Kidney epithelial cell (primary cell): ENCODE data around the gene ZBTB45. TPM values are rescaled to one million over a fixed set of nuclear protein-coding genes. Genes with fewer than 3 reads are reported as not detected.
"Not testable (repeated sequence)": the region's sequence is repeated elsewhere in the genome, so short reads cannot be mapped to it uniquely, and the experiment has no call there.

Experiments used
- DNase-seq: peaks from one replicate; pipeline ENCODE4 v3.0.0-alpha.2; 2010; ENCODE audit warnings: low read depth
- H3K27me3 ChIP-seq: 2 replicates; pipeline ENCODE4 v1.6.0; 2011; ENCODE audit warnings: low read length; ENCODE audit not compliant: control insufficient read depth, insufficient read depth
- H3K36me3 ChIP-seq: 2 replicates; pipeline ENCODE4 v1.5.1; 2011; ENCODE audit warnings: low read length; ENCODE audit not compliant: control insufficient read depth, insufficient read depth
- H3K4me3 ChIP-seq: 2 replicates; pipeline ENCODE4 v1.5.1; 2011; ENCODE audit warnings: low read depth, mild to moderate bottlenecking, control low read depth, low read length
- total RNA-seq: library from RNA; depleted of rRNA; stranded (reverse); fragments of >200 nt; gene quantifications from 2 replicates; pipeline ENCODE4 v1.2.3, GENCODE V29; 2015
- TF ChIP-seq, protein P1 (sequence below): IDR thresholded peaks from 2 replicates; pipeline ENCODE4 v1.5.1; 2011; ENCODE audit warnings: mild to moderate bottlenecking, moderate library complexity, low read length, control low read depth, inconsistent platforms; ENCODE audit not compliant: insufficient read depth, poor library complexity, severe bottlenecking

ZBTB45 gene
- total RNA-seq, 1 donor from 2014 or later: 16.2 TPM

DNA sequence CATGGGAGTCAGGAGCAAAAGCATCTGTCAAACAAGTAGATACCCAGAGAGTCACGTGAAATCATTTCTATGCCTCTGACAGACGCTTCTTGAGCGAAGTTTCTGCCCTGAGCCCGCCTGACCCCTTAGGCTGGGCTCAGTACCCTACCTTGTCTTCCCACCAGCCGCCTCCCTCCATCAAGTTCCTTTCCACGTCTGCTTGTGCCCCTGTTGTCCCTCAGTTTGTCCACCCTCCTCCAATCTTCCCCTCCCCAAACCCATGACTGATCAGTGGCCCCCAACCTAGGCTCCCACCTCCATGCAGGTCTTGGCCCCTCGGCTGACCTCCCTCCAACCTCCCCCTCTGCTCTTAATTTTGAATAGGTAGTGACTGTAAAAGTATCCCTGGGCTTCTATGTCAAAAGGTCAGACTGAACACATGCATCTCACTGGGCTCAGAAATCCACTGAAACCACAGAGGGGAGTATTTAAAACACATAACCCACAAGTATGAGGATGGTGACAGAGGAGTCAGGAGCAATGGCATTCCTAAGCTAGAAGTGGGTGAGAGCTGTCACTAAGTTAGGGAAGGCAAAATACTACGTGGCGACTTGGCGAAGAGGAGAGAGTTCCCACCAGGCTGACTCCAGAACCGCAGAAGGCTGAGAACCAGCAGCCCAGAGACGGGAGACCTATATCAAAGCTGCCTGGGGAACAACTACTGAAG is 45.2 kb downstream of the ZBTB45 start:
- TF ChIP-seq, protein P1, sequence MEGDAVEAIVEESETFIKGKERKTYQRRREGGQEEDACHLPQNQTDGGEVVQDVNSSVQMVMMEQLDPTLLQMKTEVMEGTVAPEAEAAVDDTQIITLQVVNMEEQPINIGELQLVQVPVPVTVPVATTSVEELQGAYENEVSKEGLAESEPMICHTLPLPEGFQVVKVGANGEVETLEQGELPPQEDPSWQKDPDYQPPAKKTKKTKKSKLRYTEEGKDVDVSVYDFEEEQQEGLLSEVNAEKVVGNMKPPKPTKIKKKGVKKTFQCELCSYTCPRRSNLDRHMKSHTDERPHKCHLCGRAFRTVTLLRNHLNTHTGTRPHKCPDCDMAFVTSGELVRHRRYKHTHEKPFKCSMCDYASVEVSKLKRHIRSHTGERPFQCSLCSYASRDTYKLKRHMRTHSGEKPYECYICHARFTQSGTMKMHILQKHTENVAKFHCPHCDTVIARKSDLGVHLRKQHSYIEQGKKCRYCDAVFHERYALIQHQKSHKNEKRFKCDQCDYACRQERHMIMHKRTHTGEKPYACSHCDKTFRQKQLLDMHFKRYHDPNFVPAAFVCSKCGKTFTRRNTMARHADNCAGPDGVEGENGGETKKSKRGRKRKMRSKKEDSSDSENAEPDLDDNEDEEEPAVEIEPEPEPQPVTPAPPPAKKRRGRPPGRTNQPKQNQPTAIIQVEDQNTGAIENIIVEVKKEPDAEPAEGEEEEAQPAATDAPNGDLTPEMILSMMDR: no peak
- DNase-seq: no peak
- H3K36me3 ChIP-seq: no peaks in the 10 kb centered on the region
- no peak overlapping the region for H3K4me3 ChIP-seq
- no peaks in the 10 kb centered on the region for H3K27me3 ChIP-seq

DNA sequence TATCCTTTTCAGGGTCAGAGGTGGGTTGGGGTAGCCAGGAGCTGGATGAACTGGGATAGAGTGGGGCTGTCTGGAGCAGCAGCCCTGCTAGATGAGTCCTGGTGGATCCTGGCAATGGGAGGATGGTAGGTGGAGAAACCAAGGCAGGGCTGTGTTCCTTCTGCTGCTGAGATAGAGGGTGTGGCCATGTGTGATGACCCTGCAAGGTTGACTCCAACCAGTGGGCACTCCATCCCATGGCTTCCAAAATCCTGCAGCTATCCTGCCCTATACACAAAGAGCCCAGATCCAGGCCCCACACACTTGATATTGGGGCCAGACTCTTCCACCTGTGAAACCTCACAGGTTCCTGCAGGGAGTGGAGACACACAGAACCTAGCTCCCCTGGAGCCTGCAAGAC is 45.8 kb downstream of the ZBTB45 start:
- no peak for DNase-seq
- no peak overlapping the region for H3K4me3 ChIP-seq
- H3K27me3 ChIP-seq: no peaks in the 10 kb centered on the region
- TF ChIP-seq, protein P1: no peak
- H3K36me3 ChIP-seq: no peaks in the 10 kb centered on the region

DNA sequence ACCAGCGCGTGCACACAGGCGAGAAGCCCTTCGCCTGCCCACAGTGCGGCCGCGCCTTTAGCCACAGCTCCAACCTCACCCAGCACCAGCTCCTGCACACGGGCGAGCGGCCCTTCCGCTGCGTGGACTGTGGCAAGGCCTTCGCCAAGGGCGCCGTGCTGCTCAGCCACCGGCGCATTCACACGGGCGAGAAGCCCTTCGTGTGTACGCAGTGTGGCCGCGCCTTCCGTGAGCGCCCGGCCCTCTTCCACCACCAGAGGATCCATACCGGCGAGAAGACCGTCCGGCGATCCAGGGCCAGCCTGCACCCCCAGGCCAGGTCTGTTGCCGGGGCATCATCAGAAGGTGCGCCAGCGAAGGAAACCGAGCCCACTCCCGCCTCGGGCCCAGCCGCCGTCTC is 47.9 kb downstream of the ZBTB45 start:
- no peak overlapping the region for H3K4me3 ChIP-seq
- no peak for DNase-seq
- no peaks in the 10 kb centered on the region for H3K36me3 ChIP-seq
- H3K27me3 ChIP-seq: no peaks in the 10 kb centered on the region
- TF ChIP-seq, protein P1: no peak

DNA sequence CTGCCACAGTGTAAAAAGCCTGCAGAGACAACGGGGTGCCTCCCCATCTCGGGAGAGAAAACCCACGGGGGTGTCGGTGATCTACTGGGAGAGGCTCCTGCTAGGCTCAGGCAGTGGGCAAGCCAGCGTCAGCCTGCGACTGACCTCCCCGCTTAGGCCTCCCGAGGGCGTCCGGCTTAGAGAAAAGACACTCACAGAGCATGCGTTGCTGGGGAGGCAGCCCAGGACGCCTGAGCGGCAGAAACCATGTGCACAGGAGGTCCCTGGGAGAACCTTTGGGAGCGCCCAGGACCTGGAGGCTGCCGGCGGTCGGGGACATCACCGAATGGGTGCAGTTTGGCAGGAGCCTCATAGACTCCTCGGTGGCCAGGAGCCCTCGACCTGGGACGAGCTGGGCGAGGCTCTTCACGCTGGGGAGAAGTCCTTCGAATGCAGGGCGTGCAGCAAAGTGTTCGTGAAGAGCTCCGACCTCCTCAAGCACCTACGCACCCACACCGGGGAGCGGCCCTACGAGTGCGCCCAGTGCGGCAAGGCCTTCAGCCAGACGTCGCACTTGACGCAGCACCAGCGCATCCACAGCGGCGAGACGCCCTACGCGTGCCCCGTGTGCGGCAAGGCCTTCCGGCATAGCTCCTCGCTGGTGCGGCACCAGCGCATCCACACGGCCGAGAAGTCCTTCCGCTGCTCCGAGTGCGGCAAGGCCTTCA is 48.6 kb downstream of the ZBTB45 start:
- H3K27me3 ChIP-seq, H3K4me3 ChIP-seq, H3K36me3 ChIP-seq, DNase-seq: not testable (repeated sequence)

DNA sequence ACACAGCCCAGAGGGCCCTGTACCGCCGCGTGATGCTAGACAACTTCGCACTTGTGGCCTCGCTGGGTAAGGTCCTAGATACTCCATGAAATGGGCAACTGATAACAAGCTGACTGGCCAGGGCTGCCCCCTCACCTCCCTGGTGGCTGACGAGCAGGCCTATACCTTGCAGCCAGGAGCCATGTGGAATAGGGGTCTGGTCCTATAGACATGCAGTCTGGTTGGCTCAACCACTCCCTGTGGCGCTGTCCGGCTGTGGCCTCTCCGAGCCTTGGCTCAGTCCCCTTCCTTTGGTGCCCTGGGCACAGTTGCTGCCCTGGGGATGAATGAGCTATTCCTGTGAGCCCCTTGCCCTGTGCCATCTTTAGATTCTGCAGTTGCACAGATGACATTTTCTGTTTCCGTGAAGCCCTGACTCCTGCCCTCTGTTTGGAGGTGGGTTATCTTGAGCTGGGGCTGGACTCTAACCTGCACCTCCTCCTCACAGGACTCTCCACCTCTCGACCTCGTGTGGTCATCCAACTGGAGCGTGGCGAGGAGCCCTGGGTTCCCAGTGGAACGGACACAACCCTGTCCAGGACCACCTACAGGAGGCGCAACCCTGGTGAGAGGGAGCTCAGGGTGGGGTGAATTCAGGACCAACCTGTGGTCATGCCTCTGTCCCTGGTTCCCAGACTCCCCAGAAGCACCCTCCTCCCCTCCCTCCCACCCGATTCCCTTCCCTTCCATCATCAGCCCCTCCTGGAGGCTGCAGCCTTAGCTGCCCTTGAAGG is 50.2 kb downstream of the ZBTB45 start:
- TF ChIP-seq, protein P1: no peak
- Histone ChIP-seq H3K36me3 (no peaks in the 10 kb centered on the region), H3K4me3 (no peak overlapping the region), H3K27me3 (no peaks in the 10 kb centered on the region)
- no peak for DNase-seq

DNA sequence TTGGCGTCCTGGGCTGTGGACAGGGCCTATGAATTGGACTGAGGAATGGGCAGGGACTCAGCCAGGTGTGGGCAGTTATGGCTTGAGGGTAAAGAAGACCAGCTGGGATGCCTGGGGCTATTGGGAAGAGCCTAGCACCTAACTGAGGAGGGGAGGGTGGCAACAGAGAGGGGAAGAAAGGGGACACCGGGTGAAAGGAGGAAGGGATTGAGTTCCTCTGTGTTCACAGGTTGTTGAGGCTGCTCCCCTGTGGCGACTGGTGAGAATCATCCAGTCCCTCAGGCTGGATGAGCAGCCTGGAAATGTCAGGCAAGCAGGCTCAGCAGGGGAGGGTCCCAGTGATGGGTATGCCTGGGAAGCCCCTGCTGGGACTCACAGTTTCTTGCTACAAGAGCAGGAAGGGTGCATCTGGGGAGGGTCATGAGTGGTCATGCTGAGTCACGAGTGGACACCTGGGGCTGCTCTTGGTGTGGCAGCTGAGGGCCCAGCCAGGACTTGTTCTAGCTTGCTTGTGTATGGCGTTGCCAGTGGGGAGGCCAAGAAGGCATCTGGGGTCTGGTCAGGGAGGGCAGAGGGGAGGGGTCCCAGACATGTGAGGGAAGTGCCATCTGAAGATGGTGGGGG is 51.3 kb downstream of the ZBTB45 start:
- DNase-seq: no peak
- TF ChIP-seq, protein P1: no peak
- H3K4me3 ChIP-seq: no peak overlapping the region

More for the DNA sequence above, 51.3 kb downstream of the ZBTB45 start:
- Histone ChIP-seq H3K27me3 (no peaks in the 10 kb centered on the region), H3K36me3 (no peaks in the 10 kb centered on the region)
